Measurements from ENCODE around the gene MTMR4.

- TF ChIP-seq CTCF (IDR thresholded peaks at IDR 0.05) (no peak), SIN3A (IDR thresholded peaks at IDR 0.05; ENCODE audit: borderline replicate concordance, low read depth, low read length) (no peak), EP300 (IDR thresholded peaks at IDR 0.05; ENCODE audit: borderline replicate concordance in 1 of 2, low read depth in 1 of 2, low read length in 1 of 2) (no peak), RAD21 (IDR thresholded peaks at IDR 0.05; ENCODE audit: low read length) (no peak), USF2 (IDR thresholded peaks at IDR 0.05; ENCODE audit: borderline replicate concordance, low read depth, low read length) (no peak), POLR2AphosphoS5 (IDR thresholded peaks at IDR 0.05; ENCODE audit: low read depth, low read length) (no peak), EZH2phosphoT487 (IDR thresholded peaks at IDR 0.05; ENCODE audit: borderline replicate concordance, low read depth) (no peak), TAF1 (IDR thresholded peaks at IDR 0.05; ENCODE audit: borderline replicate concordance, low read depth, low read length) (no peak), SMC3 (IDR thresholded peaks at IDR 0.05; ENCODE audit: low read depth, low read length) (no peak), JUND (IDR thresholded peaks at IDR 0.05) (no peak), MEF2A (IDR thresholded peaks at IDR 0.05; ENCODE audit: borderline replicate concordance, low read depth) (no peak), FOXM1 (IDR thresholded peaks at IDR 0.05; ENCODE audit: low read depth) (no peak)
- TF ChIP-seq, protein P1, sequence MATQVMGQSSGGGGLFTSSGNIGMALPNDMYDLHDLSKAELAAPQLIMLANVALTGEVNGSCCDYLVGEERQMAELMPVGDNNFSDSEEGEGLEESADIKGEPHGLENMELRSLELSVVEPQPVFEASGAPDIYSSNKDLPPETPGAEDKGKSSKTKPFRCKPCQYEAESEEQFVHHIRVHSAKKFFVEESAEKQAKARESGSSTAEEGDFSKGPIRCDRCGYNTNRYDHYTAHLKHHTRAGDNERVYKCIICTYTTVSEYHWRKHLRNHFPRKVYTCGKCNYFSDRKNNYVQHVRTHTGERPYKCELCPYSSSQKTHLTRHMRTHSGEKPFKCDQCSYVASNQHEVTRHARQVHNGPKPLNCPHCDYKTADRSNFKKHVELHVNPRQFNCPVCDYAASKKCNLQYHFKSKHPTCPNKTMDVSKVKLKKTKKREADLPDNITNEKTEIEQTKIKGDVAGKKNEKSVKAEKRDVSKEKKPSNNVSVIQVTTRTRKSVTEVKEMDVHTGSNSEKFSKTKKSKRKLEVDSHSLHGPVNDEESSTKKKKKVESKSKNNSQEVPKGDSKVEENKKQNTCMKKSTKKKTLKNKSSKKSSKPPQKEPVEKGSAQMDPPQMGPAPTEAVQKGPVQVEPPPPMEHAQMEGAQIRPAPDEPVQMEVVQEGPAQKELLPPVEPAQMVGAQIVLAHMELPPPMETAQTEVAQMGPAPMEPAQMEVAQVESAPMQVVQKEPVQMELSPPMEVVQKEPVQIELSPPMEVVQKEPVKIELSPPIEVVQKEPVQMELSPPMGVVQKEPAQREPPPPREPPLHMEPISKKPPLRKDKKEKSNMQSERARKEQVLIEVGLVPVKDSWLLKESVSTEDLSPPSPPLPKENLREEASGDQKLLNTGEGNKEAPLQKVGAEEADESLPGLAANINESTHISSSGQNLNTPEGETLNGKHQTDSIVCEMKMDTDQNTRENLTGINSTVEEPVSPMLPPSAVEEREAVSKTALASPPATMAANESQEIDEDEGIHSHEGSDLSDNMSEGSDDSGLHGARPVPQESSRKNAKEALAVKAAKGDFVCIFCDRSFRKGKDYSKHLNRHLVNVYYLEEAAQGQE (IDR thresholded peaks at IDR 0.05; ENCODE audit: low read depth, low read length) = no peak
- TF ChIP-seq, protein P2, sequence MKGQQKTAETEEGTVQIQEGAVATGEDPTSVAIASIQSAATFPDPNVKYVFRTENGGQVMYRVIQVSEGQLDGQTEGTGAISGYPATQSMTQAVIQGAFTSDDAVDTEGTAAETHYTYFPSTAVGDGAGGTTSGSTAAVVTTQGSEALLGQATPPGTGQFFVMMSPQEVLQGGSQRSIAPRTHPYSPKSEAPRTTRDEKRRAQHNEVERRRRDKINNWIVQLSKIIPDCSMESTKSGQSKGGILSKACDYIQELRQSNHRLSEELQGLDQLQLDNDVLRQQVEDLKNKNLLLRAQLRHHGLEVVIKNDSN (IDR thresholded peaks at IDR 0.05; ENCODE audit: borderline replicate concordance, low read depth) = no peak
These were observed 848 bp upstream of the MTMR4 start for GRCh38 chr17:58515286-58515685.
